UCSD-AML1 (cell line): Measurements from ENCODE around the gene MOB3B.

Experiments
- DNase-seq: peaks from one replicate; lab custom pipeline; 2025; ENCODE audit not compliant: unreplicated experiment; lab: John Stamatoyannopoulos, UW

MOB3B gene

GRCh38 chr9:27297050-27297449 lies 232.6 kb downstream of the MOB3B start, which contains the start of gene EQTN:
EQTN (minus strand) TSS chr9:27297150; CDS start chr9:27297055, 95 bp downstream.
- no peak for DNase-seq

GRCh38 chr9:27293996-27294395 lies 235.6 kb downstream of the MOB3B start:
- DNase-seq, result no peak

- DNase-seq, result no peak
Observed at GRCh38 chr9:27292659-27293405, 236.8 kb downstream of the MOB3B start.

- no peak for DNase-seq
Observed at GRCh38 chr9:27291292-27291691, 238.3 kb downstream of the MOB3B start.

- DNase-seq, result no peak
Observed at GRCh38 chr9:27282269-27282668, 247.3 kb downstream of the MOB3B start.

- peak; percentile 46 for DNase-seq
Observed at GRCh38 chr9:27280860-27281259, 248.8 kb downstream of the MOB3B start.

GRCh38 chr9:27280249-27280648 lies 249.4 kb downstream of the MOB3B start:
- no peak for DNase-seq

- no peak for DNase-seq
Observed at GRCh38 chr9:27279611-27280010, 250.0 kb downstream of the MOB3B start.

GRCh38 chr9:27278374-27278773 lies 251.2 kb downstream of the MOB3B start:
- no peak for DNase-seq

- DNase-seq, result no peak
Observed at GRCh38 chr9:27276193-27277030, 253.2 kb downstream of the MOB3B start.
